K562 (cell line): ENCODE data around the gene VEGFA.

Experiments used
- BACH1 ChIP-seq: fragments of 200-800 bp; sonication (Bioruptor generic); IDR thresholded peaks from 2 replicates; pipeline ENCODE4 v1.6.1; 2016; ENCODE audit warnings: missing genetic modification characterization, missing compliant biosample characterization
- CTCF ChIP-seq, 3 experiments: IDR thresholded peaks in 2 of 3; conservative IDR thresholded peaks in 1 of 3; 2 replicates each; pipeline ENCODE4 v1.5.1; 2011 to 2012; ENCODE audit warnings: low read length in 3 of 3, mild to moderate bottlenecking in 3 of 3, control low read depth in 2 of 3, improper control_type of control experiment in 1 of 3, inconsistent platforms in 1 of 3, low read depth in 1 of 3, mixed read lengths in 1 of 3, moderate library complexity in 1 of 3; ENCODE audit not compliant: insufficient read depth in 2 of 3
- GABPA ChIP-seq: fragments of 200-800 bp; sonication (Bioruptor generic); conservative IDR thresholded peaks from 2 replicates; pipeline ENCODE4 v1.6.1; 2016; ENCODE audit warnings: low read depth, missing genetic modification characterization, missing compliant biosample characterization
- HNRNPLL ChIP-seq: fragments of 200-400 bp; formaldehyde crosslinking; IDR thresholded peaks from 2 replicates; pipeline ENCODE4 v1.6.1; 2017; ENCODE audit warnings: low read length, low read depth, mild to moderate bottlenecking; ENCODE audit not compliant: poor library complexity, severe bottlenecking
- MAZ ChIP-seq, 2 experiments: fragments of 450-650 bp in 1 of 2; sonication (generic) in 1 of 2; formaldehyde crosslinking; IDR thresholded peaks in 1 of 2; conservative IDR thresholded peaks in 1 of 2; 2 replicates each; pipeline versions ENCODE4 v1.4.0 to v1.5.0; 2020; ENCODE audit warnings: mild to moderate bottlenecking in 1 of 2, missing genetic modification reagents in 1 of 2
- MYNN ChIP-seq, 2 experiments: sonication (generic); formaldehyde crosslinking in 1 of 2; IDR thresholded peaks; 2 replicates each; pipeline versions ENCODE4 v1.5.0 to v1.6.1; 2016 to 2020; ENCODE audit warnings: antibody characterized with exemption in 1 of 2, missing genetic modification reagents in 1 of 2
- U2AF1 ChIP-seq: fragments of 200-400 bp; formaldehyde crosslinking; optimal IDR thresholded peaks from 2 replicates; pipeline ENCODE3; 2017; ENCODE audit warnings: mild to moderate bottlenecking, low read depth, low read length, moderate library complexity
- ZFX ChIP-seq: sonication (generic); formaldehyde crosslinking; IDR thresholded peaks from 2 replicates; pipeline ENCODE4 v1.8.0; 2022; ENCODE audit warnings: mild to moderate bottlenecking, missing genetic modification reagents, moderate library complexity
- ZNF76 ChIP-seq: fragments of 250-450 bp; sonication (Bioruptor Pico); IDR thresholded peaks from 2 replicates; pipeline ENCODE4 v1.4.0; 2020; ENCODE audit warnings: mild to moderate bottlenecking, moderate library complexity, borderline replicate concordance
- ZNF766 ChIP-seq: fragments of 200-800 bp; sonication (Bioruptor generic); conservative IDR thresholded peaks from 2 replicates; pipeline ENCODE4 v1.6.1; 2016; ENCODE audit warnings: missing genetic modification characterization, missing compliant biosample characterization
- ZSCAN29 ChIP-seq: fragments of 450-650 bp; IDR thresholded peaks from 2 replicates; pipeline ENCODE4 v1.6.1; 2017
- TF ChIP-seq, protein P1 (sequence below): sonication (generic); formaldehyde crosslinking; IDR thresholded peaks from 2 replicates; pipeline ENCODE4 v1.5.0; 2020; ENCODE audit warnings: missing genetic modification reagents
- TF ChIP-seq, protein P2 (sequence below): sonication (generic); formaldehyde crosslinking; IDR thresholded peaks from 2 replicates; pipeline ENCODE4 v1.8.1; 2023; ENCODE audit warnings: mild to moderate bottlenecking, missing genetic modification reagents
- TF ChIP-seq, protein P3 (sequence below): sonication (generic); formaldehyde crosslinking; IDR thresholded peaks from 2 replicates; pipeline ENCODE4 v1.9.0; 2022; ENCODE audit warnings: mild to moderate bottlenecking, missing genetic modification reagents

GRCh38 chr6:43805699-43806042 lies 35.7 kb downstream of the VEGFA start:
- TF ChIP-seq MYNN (IDR thresholded peaks at IDR 0.05): no peak
- no peak for TF ChIP-seq MYNN (CRISPR knock-in tag; IDR thresholded peaks at IDR 0.05)
- TF ChIP-seq ZNF76: no peak
- TF ChIP-seq BACH1 (tag): no peak
- TF ChIP-seq, protein P1, sequence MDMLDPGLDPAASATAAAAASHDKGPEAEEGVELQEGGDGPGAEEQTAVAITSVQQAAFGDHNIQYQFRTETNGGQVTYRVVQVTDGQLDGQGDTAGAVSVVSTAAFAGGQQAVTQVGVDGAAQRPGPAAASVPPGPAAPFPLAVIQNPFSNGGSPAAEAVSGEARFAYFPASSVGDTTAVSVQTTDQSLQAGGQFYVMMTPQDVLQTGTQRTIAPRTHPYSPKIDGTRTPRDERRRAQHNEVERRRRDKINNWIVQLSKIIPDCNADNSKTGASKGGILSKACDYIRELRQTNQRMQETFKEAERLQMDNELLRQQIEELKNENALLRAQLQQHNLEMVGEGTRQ (CRISPR knock-in tag): no peak
- no peak for TF ChIP-seq HNRNPLL
- TF ChIP-seq ZNF766 (CRISPR knock-in tag): no peak
- TF ChIP-seq, protein P2, sequence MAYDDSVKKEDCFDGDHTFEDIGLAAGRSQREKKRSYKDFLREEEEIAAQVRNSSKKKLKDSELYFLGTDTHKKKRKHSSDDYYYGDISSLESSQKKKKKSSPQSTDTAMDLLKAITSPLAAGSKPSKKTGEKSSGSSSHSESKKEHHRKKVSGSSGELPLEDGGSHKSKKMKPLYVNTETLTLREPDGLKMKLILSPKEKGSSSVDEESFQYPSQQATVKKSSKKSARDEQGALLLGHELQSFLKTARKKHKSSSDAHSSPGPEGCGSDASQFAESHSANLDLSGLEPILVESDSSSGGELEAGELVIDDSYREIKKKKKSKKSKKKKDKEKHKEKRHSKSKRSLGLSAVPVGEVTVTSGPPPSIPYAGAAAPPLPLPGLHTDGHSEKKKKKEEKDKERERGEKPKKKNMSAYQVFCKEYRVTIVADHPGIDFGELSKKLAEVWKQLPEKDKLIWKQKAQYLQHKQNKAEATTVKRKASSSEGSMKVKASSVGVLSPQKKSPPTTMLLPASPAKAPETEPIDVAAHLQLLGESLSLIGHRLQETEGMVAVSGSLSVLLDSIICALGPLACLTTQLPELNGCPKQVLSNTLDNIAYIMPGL (CRISPR knock-in tag): no peak
- no peak for TF ChIP-seq U2AF1
- TF ChIP-seq GABPA (tag): no peak
- TF ChIP-seq MAZ (CRISPR knock-in tag; conservative IDR thresholded peaks at IDR 0.05 in 1 of 2, IDR thresholded peaks at IDR 0.05 in 1 of 2): no peak
- TF ChIP-seq ZFX (CRISPR knock-in tag): no peak
- TF ChIP-seq CTCF (IDR thresholded peaks at IDR 0.05 in 2 of 3, conservative IDR thresholded peaks at IDR 0.05 in 1 of 3; ENCODE audit: insufficient read depth in 2 of 3, low read depth in 1 of 3, low read length in 3 of 3): no peak
- TF ChIP-seq ZSCAN29: no peak
- TF ChIP-seq, protein P3, sequence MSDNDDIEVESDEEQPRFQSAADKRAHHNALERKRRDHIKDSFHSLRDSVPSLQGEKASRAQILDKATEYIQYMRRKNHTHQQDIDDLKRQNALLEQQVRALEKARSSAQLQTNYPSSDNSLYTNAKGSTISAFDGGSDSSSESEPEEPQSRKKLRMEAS (CRISPR knock-in tag): no peak
